ENCODE measurements around the gene SASH1.

The SASH1 gene

GRCh38 chr6:148311966-148312669 is 30.5 kb upstream of the SASH1 start:
- no peaks in the 10 kb centered on the region for H3K27me3 ChIP-seq (replicated peaks; ENCODE audit: control insufficient read depth, insufficient read depth, low read length)
- no peaks in the 10 kb centered on the region for H3K9me3 ChIP-seq (ENCODE audit: control insufficient read depth, low read length)
- H3K4me1 ChIP-seq (ENCODE audit: control insufficient read depth, insufficient read depth, low read length): peaks cover 17% of the 10 kb centered on the region

GRCh38 chr6:148313488-148313887 is 29.1 kb upstream of the SASH1 start:
- H3K36me3 ChIP-seq (ENCODE audit: control insufficient read depth, insufficient read depth, low read length, severe bottlenecking): no peaks in the 10 kb centered on the region
- H3K9ac ChIP-seq (ENCODE audit: low read length): no peak overlapping the region
- H3K9me3 ChIP-seq (ENCODE audit: control insufficient read depth, low read length): no peaks in the 10 kb centered on the region
- H3K27me3 ChIP-seq (replicated peaks; ENCODE audit: control insufficient read depth, insufficient read depth, low read length): no peaks in the 10 kb centered on the region
- peaks cover 17% of the 10 kb centered on the region for H3K4me1 ChIP-seq (ENCODE audit: control insufficient read depth, insufficient read depth, low read length)
- H3K4me3 ChIP-seq (ENCODE audit: low read length): no peak overlapping the region
- DNase-seq (ENCODE audit: low read depth): no peak

More at GRCh38 chr6:148311966-148312669, 30.5 kb upstream of the SASH1 start:
- H3K4me3 ChIP-seq (ENCODE audit: low read length): no peak overlapping the region
- no peak overlapping the region for H3K9ac ChIP-seq (ENCODE audit: low read length)
- DNase-seq (ENCODE audit: low read depth): peak; percentile 37
- H3K36me3 ChIP-seq (ENCODE audit: control insufficient read depth, insufficient read depth, low read length, severe bottlenecking): no peaks in the 10 kb centered on the region

GRCh38 chr6:148316308-148316707 is 26.3 kb upstream of the SASH1 start:
- no peak overlapping the region for H3K4me3 ChIP-seq (ENCODE audit: low read length)
- DNase-seq (ENCODE audit: low read depth): no peak
- no peaks in the 10 kb centered on the region for H3K27me3 ChIP-seq (replicated peaks; ENCODE audit: control insufficient read depth, insufficient read depth, low read length)
- H3K9ac ChIP-seq (ENCODE audit: low read length): no peak overlapping the region
- H3K4me1 ChIP-seq (ENCODE audit: control insufficient read depth, insufficient read depth, low read length): peaks cover 7% of the 10 kb centered on the region
- H3K9me3 ChIP-seq (ENCODE audit: control insufficient read depth, low read length): no peaks in the 10 kb centered on the region
- no peaks in the 10 kb centered on the region for H3K36me3 ChIP-seq (ENCODE audit: control insufficient read depth, insufficient read depth, low read length, severe bottlenecking)

- H3K9ac ChIP-seq (ENCODE audit: low read length): no peak overlapping the region
- H3K36me3 ChIP-seq (ENCODE audit: control insufficient read depth, insufficient read depth, low read length, severe bottlenecking): no peaks in the 10 kb centered on the region
- H3K9me3 ChIP-seq (ENCODE audit: control insufficient read depth, low read length): no peaks in the 10 kb centered on the region
- peaks cover 3% of the 10 kb centered on the region for H3K4me1 ChIP-seq (ENCODE audit: control insufficient read depth, insufficient read depth, low read length)
- H3K4me3 ChIP-seq (ENCODE audit: low read length): no peak overlapping the region
- H3K27me3 ChIP-seq (replicated peaks; ENCODE audit: control insufficient read depth, insufficient read depth, low read length): no peaks in the 10 kb centered on the region
- no peak for DNase-seq (ENCODE audit: low read depth)
These were observed 25.6 kb upstream of the SASH1 start for GRCh38 chr6:148317051-148317450.

- H3K9me3 ChIP-seq (ENCODE audit: control insufficient read depth, low read length): no peaks in the 10 kb centered on the region
- no peaks in the 10 kb centered on the region for H3K27me3 ChIP-seq (replicated peaks; ENCODE audit: control insufficient read depth, insufficient read depth, low read length)
- no peaks in the 10 kb centered on the region for H3K36me3 ChIP-seq (ENCODE audit: control insufficient read depth, insufficient read depth, low read length, severe bottlenecking)
- DNase-seq (ENCODE audit: low read depth): no peak
- no peaks in the 10 kb centered on the region for H3K4me1 ChIP-seq (ENCODE audit: control insufficient read depth, insufficient read depth, low read length)
- H3K9ac ChIP-seq (ENCODE audit: low read length): peak overlapping the region; percentile 52
- H3K4me3 ChIP-seq (ENCODE audit: low read length): no peak overlapping the region
These were observed 24.9 kb upstream of the SASH1 start for GRCh38 chr6:148317739-148318138.

- Histone ChIP-seq H3K9ac (ENCODE audit: low read length) (no peak overlapping the region), H3K9me3 (ENCODE audit: control insufficient read depth, low read length) (no peaks in the 10 kb centered on the region), H3K4me3 (ENCODE audit: low read length) (no peak overlapping the region), H3K4me1 (ENCODE audit: control insufficient read depth, insufficient read depth, low read length) (peaks cover 28% of the 10 kb centered on the region), H3K27me3 (replicated peaks; ENCODE audit: control insufficient read depth, insufficient read depth, low read length) (no peaks in the 10 kb centered on the region), H3K36me3 (ENCODE audit: control insufficient read depth, insufficient read depth, low read length, severe bottlenecking) (no peaks in the 10 kb centered on the region)
- no peak for DNase-seq (ENCODE audit: low read depth)
These were observed 19.9 kb upstream of the SASH1 start for GRCh38 chr6:148322704-148323103.

- H3K36me3 ChIP-seq (ENCODE audit: control insufficient read depth, insufficient read depth, low read length, severe bottlenecking): no peaks in the 10 kb centered on the region
- H3K4me1 ChIP-seq (ENCODE audit: control insufficient read depth, insufficient read depth, low read length): peaks cover 28% of the 10 kb centered on the region
- no peak overlapping the region for H3K4me3 ChIP-seq (ENCODE audit: low read length)
- no peaks in the 10 kb centered on the region for H3K9me3 ChIP-seq (ENCODE audit: control insufficient read depth, low read length)
- H3K9ac ChIP-seq (ENCODE audit: low read length): no peak overlapping the region
- no peaks in the 10 kb centered on the region for H3K27me3 ChIP-seq (replicated peaks; ENCODE audit: control insufficient read depth, insufficient read depth, low read length)
- DNase-seq (ENCODE audit: low read depth): no peak
These were observed 19.3 kb upstream of the SASH1 start for GRCh38 chr6:148323344-148323743.

GRCh38 chr6:148324297-148324985 is 18.2 kb upstream of the SASH1 start:
- H3K27me3 ChIP-seq (replicated peaks; ENCODE audit: control insufficient read depth, insufficient read depth, low read length): no peaks in the 10 kb centered on the region
- H3K4me3 ChIP-seq (ENCODE audit: low read length): no peak overlapping the region
- DNase-seq (ENCODE audit: low read depth): peak; percentile 46
- peaks cover 38% of the 10 kb centered on the region for H3K4me1 ChIP-seq (ENCODE audit: control insufficient read depth, insufficient read depth, low read length)
- no peaks in the 10 kb centered on the region for H3K9me3 ChIP-seq (ENCODE audit: control insufficient read depth, low read length)
- peak overlapping the region; percentile 28 for H3K9ac ChIP-seq (ENCODE audit: low read length)
- no peaks in the 10 kb centered on the region for H3K36me3 ChIP-seq (ENCODE audit: control insufficient read depth, insufficient read depth, low read length, severe bottlenecking)

- Histone ChIP-seq H3K36me3 (ENCODE audit: control insufficient read depth, insufficient read depth, low read length, severe bottlenecking) (no peaks in the 10 kb centered on the region), H3K9ac (ENCODE audit: low read length) (no peak overlapping the region), H3K9me3 (ENCODE audit: control insufficient read depth, low read length) (no peaks in the 10 kb centered on the region)
These were observed 17.1 kb upstream of the SASH1 start for GRCh38 chr6:148325316-148326068.

GRCh38 chr6:148328876-148329555 is 13.6 kb upstream of the SASH1 start:
- no peak for DNase-seq (ENCODE audit: low read depth)
- H3K4me3 ChIP-seq (ENCODE audit: low read length): peak overlapping the region; percentile 41
- H3K9me3 ChIP-seq (ENCODE audit: control insufficient read depth, low read length): no peaks in the 10 kb centered on the region
- no peaks in the 10 kb centered on the region for H3K36me3 ChIP-seq (ENCODE audit: control insufficient read depth, insufficient read depth, low read length, severe bottlenecking)
- H3K9ac ChIP-seq (ENCODE audit: low read length): peak overlapping the region; percentile 73
- H3K4me1 ChIP-seq (ENCODE audit: control insufficient read depth, insufficient read depth, low read length): peaks cover 52% of the 10 kb centered on the region
- no peaks in the 10 kb centered on the region for H3K27me3 ChIP-seq (replicated peaks; ENCODE audit: control insufficient read depth, insufficient read depth, low read length)

More at GRCh38 chr6:148325316-148326068, 17.1 kb upstream of the SASH1 start:
- DNase-seq (ENCODE audit: low read depth): no peak
- Histone ChIP-seq H3K27me3 (replicated peaks; ENCODE audit: control insufficient read depth, insufficient read depth, low read length) (no peaks in the 10 kb centered on the region), H3K4me3 (ENCODE audit: low read length) (no peak overlapping the region), H3K4me1 (ENCODE audit: control insufficient read depth, insufficient read depth, low read length) (peaks cover 49% of the 10 kb centered on the region)
